Natural killer cell (primary cell): ENCODE data around the gene RP9. TPM values are rescaled to one million over a fixed set of nuclear protein-coding genes. Genes with fewer than 3 reads are reported as not detected.

Source experiments
- ATAC-seq, 3 donors: fragments of 150-1000 bp in 2 of 3; fragments of 200-7000 bp in 1 of 3; cut with Tn5 transposase; 1 replicate in 1 of 3; 2 replicates in 2 of 3; pipeline ENCODE4 v1.10.0; 2021; ENCODE audit warnings: mild to moderate bottlenecking in 2 of 3, moderate library complexity in 2 of 3
- DNase-seq, 2 donors: peaks; one replicate each; pipeline versions ENCODE4 v3.0.0 to v3.0.0-alpha.2; 2013 to 2021; ENCODE audit warnings: mixed read lengths in 1 of 2
- H3K27ac ChIP-seq: one replicate; pipeline ENCODE4 v1.5.1; 2013; ENCODE audit warnings: mild to moderate bottlenecking, low read length
- H3K27me3 ChIP-seq: one replicate; pipeline ENCODE4 v1.6.1; 2013; ENCODE audit warnings: low read length; ENCODE audit not compliant: control insufficient read depth, insufficient read depth
- H3K36me3 ChIP-seq: one replicate; pipeline ENCODE4 v1.6.1; 2013; ENCODE audit warnings: low read length; ENCODE audit not compliant: control insufficient read depth, insufficient read depth
- H3K4me1 ChIP-seq: one replicate; pipeline ENCODE4 v1.6.1; 2013; ENCODE audit warnings: low read length; ENCODE audit not compliant: control insufficient read depth, insufficient read depth
- H3K4me3 ChIP-seq: one replicate; pipeline ENCODE4 v1.5.1; 2013; ENCODE audit warnings: low read length
- H3K9me3 ChIP-seq: one replicate; pipeline ENCODE4 v1.6.1; 2013; ENCODE audit warnings: low read length; ENCODE audit not compliant: control insufficient read depth, insufficient read depth
- H3K27ac Mint-ChIP-seq, 2 donors: one replicate each; pipeline ENCODE4 v1.8.0; 2022; ENCODE audit warnings: mild to moderate bottlenecking in 2 of 2, mixed read lengths in 2 of 2, moderate library complexity in 1 of 2
- H3K27me3 Mint-ChIP-seq, 2 donors: one replicate each; pipeline ENCODE4 v1.8.0; 2022; ENCODE audit warnings: low read depth in 2 of 2, mixed read lengths in 2 of 2
- H3K36me3 Mint-ChIP-seq: one replicate; pipeline ENCODE4 v1.8.0; 2022; ENCODE audit warnings: mixed read lengths
- H3K4me1 Mint-ChIP-seq, 2 donors: one replicate each; pipeline ENCODE4 v1.8.0; 2022; ENCODE audit warnings: mixed read lengths in 2 of 2
- H3K4me3 Mint-ChIP-seq: one replicate; pipeline ENCODE4 v1.8.0; 2022; ENCODE audit warnings: mild to moderate bottlenecking, moderate library complexity, mixed read lengths
- H3K9me3 Mint-ChIP-seq, 2 donors: one replicate each; pipeline ENCODE4 v1.8.0; 2022; ENCODE audit warnings: mixed read lengths in 2 of 2
- WGBS: methylation state at CpG from one replicate; pipeline ENCODE4 v1.1.7; 2013; ENCODE audit warnings: missing lambda C conversion rate; ENCODE audit not compliant: insufficient coverage; 5-methylcytosine and 5-hydroxymethylcytosine counted together
- intact Hi-C: fragments of 100-400 bp; cut with micrococcal nuclease; formaldehyde crosslinking; loops from one replicate; pipeline ENCODE4 v1.14.2; 2022
- total RNA-seq, 4 donors: library from RNA; stranded (reverse); fragments of 120-200 nt in 1 of 4; gene quantifications; one replicate each; pipeline versions ENCODE4 v1.2.3 to v1.2.4, GENCODE V29; 2013 to 2022
- TF ChIP-seq, protein P1 (sequence below): fragments of 200-600 bp; IDR thresholded peaks from one replicate; pipeline ENCODE4 v1.8.0; 2022; ENCODE audit warnings: antibody characterized with exemption

The RP9 gene
- total RNA-seq, 3 donors from 2014 or later (not counting 1 experiment from before 2014, with no cell fraction given): 19.1 to 27.6 (median 21.9) TPM

DNA sequence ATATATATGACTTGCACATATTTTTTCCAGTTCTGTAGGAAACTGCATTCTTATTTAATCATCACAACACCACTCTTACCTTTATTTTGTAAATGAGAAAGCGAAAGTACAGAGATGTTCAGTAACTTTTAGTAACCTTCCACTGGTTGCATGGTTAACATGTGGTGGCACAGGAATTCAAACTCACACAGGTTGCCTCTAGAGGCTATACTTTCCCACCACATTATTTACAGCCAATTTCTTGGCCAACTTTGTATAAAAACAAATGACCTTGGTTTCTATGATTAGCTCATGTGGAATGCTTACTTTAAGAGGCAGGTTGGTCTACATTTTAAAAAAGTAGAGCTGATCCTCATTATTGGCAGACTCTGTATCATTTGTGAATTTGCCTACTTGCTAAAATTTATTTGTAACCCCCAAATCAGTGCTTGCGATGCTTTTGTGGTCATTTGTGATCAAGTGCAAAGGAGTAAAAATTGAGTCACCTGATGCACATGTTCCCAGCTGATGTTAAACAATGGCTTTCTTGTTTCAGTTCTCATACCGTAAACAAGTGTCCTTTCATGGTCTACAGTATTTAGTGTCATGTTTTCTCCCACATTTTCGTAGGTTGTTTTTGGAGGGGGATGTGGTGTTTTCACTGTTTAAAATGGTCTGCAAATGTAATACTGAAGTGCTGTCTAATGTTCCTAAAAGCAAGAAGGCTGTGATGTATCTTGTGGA is 35.0 kb upstream of the RP9 start:
- Mint-ChIP-seq H3K27ac (no peak overlapping the region), H3K27me3 (no peaks in the 10 kb centered on the region), H3K4me1 (peaks cover 14 to 22% of the 10 kb centered on the region in 2 donors), H3K9me3 (no peaks in the 10 kb centered on the region), H3K36me3 (no peaks in the 10 kb centered on the region), H3K4me3 (no peak overlapping the region)
- WGBS: 72% methylated on average over 4 of the region's 4 CpGs
- DNase-seq (no peak), ATAC-seq (peak; percentile 54 to 67 (median 60))
- Histone ChIP-seq H3K4me3 (no peak overlapping the region), H3K9me3 (no peaks in the 10 kb centered on the region), H3K4me1 (no peaks in the 10 kb centered on the region), H3K27me3 (no peaks in the 10 kb centered on the region), H3K27ac (no peak overlapping the region), H3K36me3 (peaks cover 2% of the 10 kb centered on the region)
- TF ChIP-seq, protein P1, sequence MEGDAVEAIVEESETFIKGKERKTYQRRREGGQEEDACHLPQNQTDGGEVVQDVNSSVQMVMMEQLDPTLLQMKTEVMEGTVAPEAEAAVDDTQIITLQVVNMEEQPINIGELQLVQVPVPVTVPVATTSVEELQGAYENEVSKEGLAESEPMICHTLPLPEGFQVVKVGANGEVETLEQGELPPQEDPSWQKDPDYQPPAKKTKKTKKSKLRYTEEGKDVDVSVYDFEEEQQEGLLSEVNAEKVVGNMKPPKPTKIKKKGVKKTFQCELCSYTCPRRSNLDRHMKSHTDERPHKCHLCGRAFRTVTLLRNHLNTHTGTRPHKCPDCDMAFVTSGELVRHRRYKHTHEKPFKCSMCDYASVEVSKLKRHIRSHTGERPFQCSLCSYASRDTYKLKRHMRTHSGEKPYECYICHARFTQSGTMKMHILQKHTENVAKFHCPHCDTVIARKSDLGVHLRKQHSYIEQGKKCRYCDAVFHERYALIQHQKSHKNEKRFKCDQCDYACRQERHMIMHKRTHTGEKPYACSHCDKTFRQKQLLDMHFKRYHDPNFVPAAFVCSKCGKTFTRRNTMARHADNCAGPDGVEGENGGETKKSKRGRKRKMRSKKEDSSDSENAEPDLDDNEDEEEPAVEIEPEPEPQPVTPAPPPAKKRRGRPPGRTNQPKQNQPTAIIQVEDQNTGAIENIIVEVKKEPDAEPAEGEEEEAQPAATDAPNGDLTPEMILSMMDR: no peak
- intact Hi-C loops: no loop called here

DNA sequence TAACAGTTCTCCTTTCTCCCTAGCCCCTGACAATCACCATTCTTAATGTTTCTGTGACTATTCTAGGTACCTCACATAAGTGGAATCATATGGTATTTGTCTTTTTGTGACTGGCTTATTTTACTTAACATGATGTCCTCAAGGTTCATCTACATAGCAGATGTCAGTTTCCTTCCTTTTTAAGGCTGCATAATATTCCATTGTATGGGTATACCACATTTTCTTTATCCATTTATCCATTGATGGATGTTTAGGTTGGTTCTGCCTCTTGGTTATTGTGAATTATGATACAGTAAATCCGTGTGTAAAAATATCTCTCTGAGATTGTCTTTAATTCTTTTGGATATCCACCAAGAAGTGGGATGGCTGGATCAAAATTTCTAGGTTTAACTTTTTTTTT is 33.4 kb upstream of the RP9 start:
- Histone ChIP-seq H3K27me3 (no peaks in the 10 kb centered on the region), H3K27ac (no peak overlapping the region), H3K4me1 (no peaks in the 10 kb centered on the region), H3K36me3 (no peaks in the 10 kb centered on the region), H3K9me3 (no peaks in the 10 kb centered on the region), H3K4me3 (no peak overlapping the region)
- no peak for ATAC-seq
- H3K36me3 Mint-ChIP-seq: no peaks in the 10 kb centered on the region
- TF ChIP-seq, protein P1: no peak
- H3K27me3 Mint-ChIP-seq: no peaks in the 10 kb centered on the region
- H3K27ac Mint-ChIP-seq: no peak overlapping the region
- no peaks in the 10 kb centered on the region for H3K9me3 Mint-ChIP-seq
- DNase-seq: no peak
- peaks cover 22% of the 10 kb centered on the region in 2 donors for H3K4me1 Mint-ChIP-seq
- H3K4me3 Mint-ChIP-seq: no peak overlapping the region
- 100% methylated on average over 1 of the region's 1 CpG for WGBS
- intact Hi-C loops: no loop called here

DNA sequence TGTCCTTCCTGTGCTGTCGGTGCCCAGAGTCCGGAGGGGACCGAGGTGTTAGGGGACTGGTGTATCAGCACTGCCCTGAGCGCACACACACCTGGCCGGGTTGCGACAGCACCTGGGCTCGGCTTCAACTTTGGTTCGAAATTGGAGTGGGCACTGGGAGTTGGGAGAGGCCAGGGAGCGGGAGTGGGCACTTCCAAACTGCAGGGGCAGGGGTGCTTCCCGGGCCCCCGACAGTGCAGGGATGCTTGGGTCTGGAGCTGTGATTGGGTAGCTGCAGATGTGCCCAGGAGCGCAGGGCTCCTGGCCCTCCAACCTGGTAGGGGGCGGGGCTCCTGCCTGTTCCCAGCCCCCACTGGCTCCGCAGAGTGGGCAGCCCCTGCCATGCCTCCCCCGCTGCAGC is 27.9 kb upstream of the RP9 start:
- Histone ChIP-seq H3K36me3 (no peaks in the 10 kb centered on the region), H3K9me3 (peaks cover 6% of the 10 kb centered on the region), H3K27me3 (no peaks in the 10 kb centered on the region), H3K4me3 (no peak overlapping the region), H3K27ac (no peak overlapping the region), H3K4me1 (no peaks in the 10 kb centered on the region)
- intact Hi-C loops: no loop called here
- no peaks in the 10 kb centered on the region for H3K36me3 Mint-ChIP-seq
- TF ChIP-seq, protein P1: no peak
- 92% methylated on average over 15 of the region's 15 CpGs for WGBS
- DNase-seq: no peak
- H3K4me3 Mint-ChIP-seq: no peak overlapping the region
- H3K27me3 Mint-ChIP-seq: no peaks in the 10 kb centered on the region
- ATAC-seq: no peak
- peaks cover 0 to 15% of the 10 kb centered on the region in 2 donors for H3K4me1 Mint-ChIP-seq
- H3K9me3 Mint-ChIP-seq: no peaks in the 10 kb centered on the region
- no peak overlapping the region for H3K27ac Mint-ChIP-seq

DNA sequence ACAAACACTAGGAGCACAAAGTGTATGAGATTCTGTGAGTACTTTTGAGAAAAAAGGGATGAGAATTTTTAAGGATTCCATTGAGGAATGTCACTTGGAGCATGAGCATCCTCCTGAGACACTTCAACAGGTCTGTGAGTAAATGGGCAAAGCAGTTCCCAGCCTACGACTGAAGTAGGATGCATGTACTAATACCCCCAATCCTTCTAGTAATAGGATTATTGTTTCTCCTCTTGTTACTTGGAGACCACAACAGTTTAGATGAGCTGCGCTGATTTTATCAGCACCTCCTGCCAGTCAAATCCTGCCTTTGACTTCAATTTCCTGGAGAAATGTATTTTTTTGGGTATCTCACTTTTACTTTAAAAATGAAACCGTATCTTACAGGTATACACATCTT is 21.0 kb upstream of the RP9 start:
- Histone ChIP-seq H3K36me3 (no peaks in the 10 kb centered on the region), H3K4me3 (peak overlapping the region; percentile 62), H3K27ac (no peak overlapping the region), H3K4me1 (peaks cover 8% of the 10 kb centered on the region), H3K27me3 (no peaks in the 10 kb centered on the region), H3K9me3 (peaks cover 6% of the 10 kb centered on the region)
- TF ChIP-seq, protein P1: no peak
- 0% methylated on average over 2 of the region's 3 CpGs for WGBS
- Mint-ChIP-seq H3K4me3 (peak overlapping the region; percentile 97), H3K27ac (peak overlapping the region; percentile 88 to 89), H3K36me3 (no peaks in the 10 kb centered on the region), H3K27me3 (no peaks in the 10 kb centered on the region), H3K4me1 (peaks cover 11 to 20% of the 10 kb centered on the region in 2 donors), H3K9me3 (no peaks in the 10 kb centered on the region)
- intact Hi-C loops: no loop called here
- ATAC-seq (no peak), DNase-seq (peak in 1 of 2 donors; percentile 36)
